Measurements from ENCODE around the gene ACSF3. TPM values are rescaled to one million over a fixed set of nuclear protein-coding genes. Genes with fewer than 3 reads are reported as not detected.

Gene ACSF3
- total RNA-seq, 1 experiment from 2014 or later, result 74.5 TPM

DNA sequence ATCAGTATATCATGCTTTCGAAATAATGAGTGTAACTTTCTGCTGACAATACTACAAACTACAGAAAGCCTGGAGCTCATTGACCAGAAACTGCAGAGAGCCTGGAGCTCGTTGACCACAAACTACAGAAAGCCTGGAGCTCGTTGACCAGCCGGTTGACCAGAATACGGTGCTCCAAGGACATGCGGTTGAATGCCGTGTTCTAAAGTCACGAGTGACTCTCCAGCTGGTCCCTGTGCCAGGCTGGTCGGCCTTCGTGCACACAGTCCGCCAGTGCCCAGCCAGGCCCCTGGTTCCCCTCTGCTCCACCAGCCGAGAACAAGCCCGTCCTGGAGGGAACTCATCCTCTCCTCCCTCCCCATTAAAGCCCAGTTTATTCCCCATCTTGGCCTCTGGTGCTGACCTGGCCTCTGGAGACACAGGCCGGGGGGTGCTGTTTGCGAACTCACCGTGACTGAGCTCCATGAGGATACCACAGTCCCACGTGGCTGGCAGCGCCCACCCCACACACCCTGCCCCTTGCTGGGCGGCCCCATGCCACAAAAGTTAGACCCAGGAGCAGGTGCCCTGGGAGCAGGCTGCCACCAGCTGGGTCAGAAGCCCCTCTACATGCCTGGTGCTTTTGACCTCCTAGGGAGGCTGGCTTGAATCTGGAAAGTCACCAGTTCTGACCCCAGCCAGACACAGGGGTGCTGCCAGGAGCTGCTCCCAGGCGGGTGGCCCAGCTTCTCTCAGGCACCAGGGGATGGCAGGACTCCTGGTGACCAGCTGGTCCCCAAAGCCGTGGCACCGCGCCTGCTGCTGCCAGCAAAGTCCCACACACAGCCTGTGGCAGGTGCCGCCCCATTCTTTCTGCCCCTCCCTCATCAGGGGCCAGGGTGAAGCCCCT lies 62.4 kb downstream of the ACSF3 start:
- BruUV-seq (replicated peaks), result TSS peak; percentile 33
- Histone ChIP-seq H3K27ac (ENCODE audit: low read depth, low read length) (no peak overlapping the region), H3K4me2 (ENCODE audit: low read length) (no peak overlapping the region), H4K20me1 (ENCODE audit: insufficient read depth) (no peaks in the 10 kb centered on the region), H3K9ac (ENCODE audit: low read length) (no peak overlapping the region), H3K36me3 (ENCODE audit: control insufficient read depth in 1 of 2, insufficient read depth in 2 of 2, low read length in 2 of 2) (peaks cover 0 to 5% of the 10 kb centered on the region in 2 experiments; a peak in 1 of 4 replicates), H3K4me1 (ENCODE audit: control insufficient read depth in 1 of 2, insufficient read depth in 2 of 2, low read length in 2 of 2) (peaks cover 0 to 15% of the 10 kb centered on the region in 2 experiments; a peak in 2 of 4 replicates), H3K4me3 (replicated peaks in 1 of 2; ENCODE audit: low read depth in 1 of 2, low read length in 2 of 2) (no peak overlapping the region), H3K27me3 (ENCODE audit: insufficient read depth, low read length) (no peaks in the 10 kb centered on the region), H2AFZ (ENCODE audit: low read depth, low read length, poor library complexity, severe bottlenecking) (no peak overlapping the region), H3K9me3 (ENCODE audit: control insufficient read depth in 1 of 2, insufficient read depth in 1 of 2, low read depth in 1 of 2, low read length in 2 of 2) (peaks cover 0 to 15% of the 10 kb centered on the region in 2 experiments; a peak in 1 of 4 replicates), H3K79me2 (ENCODE audit: insufficient read depth, low read length) (no peaks in the 10 kb centered on the region), H3K9me2 (ENCODE audit: insufficient read depth) (no peaks in the 10 kb centered on the region)
- ChIA-PET POLR2A (interaction anchor here (1.7 kb wide), 1 partner anchor 15 kb away, joined by 4 read pairs; no protein-coding TSS in a partner anchor), CTCF (interaction anchor here (1.0 kb wide), 1 partner anchor 12 kb away, joined by 6 read pairs; no protein-coding TSS in a partner anchor), RAD21 (ENCODE audit: low non-redundant PET in 1 of 2, low total read pairs in 2 of 2, uncharacterized antibody in 2 of 2, unreplicated experiment in 2 of 2) (no interaction called here)
- intact Hi-C loops (cut with micrococcal nuclease), result no loop called here
- TF ChIP-seq ZNF274 (IDR thresholded peaks at IDR 0.05; ENCODE audit: low read depth, low read length) (no peak), POLR2AphosphoS5 (IDR thresholded peaks at IDR 0.05; ENCODE audit: low read depth, low read length) (0 out of 2 replicates have a peak, but pooled peaks have one; percentile 10)
- ATAC-seq, result no peak
- no peak for DNase-seq (ENCODE audit: low read depth, low spot score)

DNA sequence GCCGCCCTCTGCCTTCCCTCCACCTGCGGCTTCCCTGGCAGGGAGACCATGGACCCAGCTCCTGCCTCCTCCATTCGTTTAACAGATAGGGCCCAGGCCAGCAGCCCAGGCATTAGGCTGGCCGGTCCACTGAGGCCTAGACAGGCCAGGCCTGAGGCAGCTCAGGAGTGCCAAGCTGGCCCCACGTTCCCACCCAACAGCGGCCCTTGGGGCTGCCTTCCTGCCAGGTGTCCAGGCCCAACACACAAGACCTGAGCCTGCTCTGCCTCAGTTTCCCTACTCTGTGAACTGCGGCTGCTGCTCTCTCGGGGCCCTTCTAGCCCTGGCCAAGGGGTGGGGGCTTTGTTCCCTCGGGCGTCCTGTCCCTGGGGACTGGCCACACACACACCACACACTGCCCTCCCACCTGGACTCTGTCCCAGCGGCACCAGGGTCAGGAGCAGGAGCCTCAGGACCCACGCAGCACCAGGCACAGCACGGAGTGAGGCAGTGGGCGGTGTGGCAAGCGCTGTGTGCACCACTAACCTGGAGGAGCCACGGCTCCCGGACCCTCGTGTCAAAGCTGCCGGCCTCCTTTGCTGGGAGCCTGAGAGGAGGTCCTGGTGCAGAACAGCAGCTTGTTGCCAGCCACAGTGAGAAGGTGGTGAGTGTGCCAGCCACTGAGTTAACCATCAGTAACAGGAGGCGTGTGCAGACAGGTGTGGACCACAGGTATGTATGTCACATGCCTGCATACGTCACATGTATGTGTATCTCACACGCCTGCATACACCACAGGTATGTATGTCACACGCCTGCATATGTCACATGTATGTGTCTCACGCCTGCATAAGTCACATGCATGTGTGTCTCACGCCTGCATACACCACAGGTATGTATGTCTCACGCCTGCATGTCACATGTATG lies 63.3 kb downstream of the ACSF3 start:
- ChIA-PET CTCF (no interaction called here), RAD21 (ENCODE audit: low non-redundant PET in 1 of 2, low total read pairs in 2 of 2, uncharacterized antibody in 2 of 2, unreplicated experiment in 2 of 2) (no interaction called here), POLR2A (interaction anchor here (0.6 kb wide), 1 partner anchor 35 kb away, joined by 3 read pairs; no protein-coding TSS in a partner anchor)
- no peak overlapping the region for H3K4me3 ChIP-seq (replicated peaks in 1 of 2; ENCODE audit: low read depth in 1 of 2, low read length in 2 of 2)
- intact Hi-C loops (cut with micrococcal nuclease), result no loop called here
- H2AFZ ChIP-seq (ENCODE audit: low read depth, low read length, poor library complexity, severe bottlenecking), result no peak overlapping the region
- no peaks in the 10 kb centered on the region for H3K9me2 ChIP-seq (ENCODE audit: insufficient read depth)
- no peak for ATAC-seq
- peaks cover 0 to 15% of the 10 kb centered on the region in 2 experiments; a peak in 2 of 4 replicates for H3K4me1 ChIP-seq (ENCODE audit: control insufficient read depth in 1 of 2, insufficient read depth in 2 of 2, low read length in 2 of 2)
- no peaks in the 10 kb centered on the region for H3K79me2 ChIP-seq (ENCODE audit: insufficient read depth, low read length)
- no peak overlapping the region for H3K4me2 ChIP-seq (ENCODE audit: low read length)
- H3K27ac ChIP-seq (ENCODE audit: low read depth, low read length), result no peak overlapping the region; the same call in 1 of the 2 replicates
- H3K36me3 ChIP-seq (ENCODE audit: control insufficient read depth in 1 of 2, insufficient read depth in 2 of 2, low read length in 2 of 2), result peaks cover 0 to 2% of the 10 kb centered on the region in 2 experiments; a peak in 1 of 4 replicates
- TF ChIP-seq CBX3 (IDR thresholded peaks at IDR 0.05; ENCODE audit: low read depth) (no peak), JUND (IDR thresholded peaks at IDR 0.05) (no peak), POLR2AphosphoS5 (IDR thresholded peaks at IDR 0.05; ENCODE audit: low read depth, low read length) (no peak)
- no peaks in the 10 kb centered on the region for H3K27me3 ChIP-seq (ENCODE audit: insufficient read depth, low read length)
- no peak for DNase-seq (ENCODE audit: low read depth, low spot score)
- no peak overlapping the region for H3K9ac ChIP-seq (ENCODE audit: low read length)
- no peaks in the 10 kb centered on the region for H4K20me1 ChIP-seq (ENCODE audit: insufficient read depth)
- BruUV-seq (replicated peaks), result no TSS peak
- peaks cover 0 to 15% of the 10 kb centered on the region in 2 experiments; a peak in 1 of 4 replicates for H3K9me3 ChIP-seq (ENCODE audit: control insufficient read depth in 1 of 2, insufficient read depth in 1 of 2, low read depth in 1 of 2, low read length in 2 of 2)
